Parathyroid adenoma (tissue), 2 donors: Measurements from ENCODE around the gene ATP9B.

Experiments
- H2AFZ ChIP-seq: fragments of 300-600 bp; sonication (generic); one replicate; pipeline ENCODE4 v1.7.0; 2017; ENCODE audit warnings: antibody characterized with exemption, mild to moderate bottlenecking
- H3K27ac ChIP-seq: fragments of 300-600 bp; sonication (generic); one replicate; pipeline ENCODE4 v1.7.0; 2017
- H3K27me3 ChIP-seq: fragments of 300-600 bp; sonication (generic); one replicate; pipeline ENCODE4 v1.7.0; 2017; ENCODE audit warnings: low read length; ENCODE audit not compliant: control insufficient read depth, insufficient read depth
- H3K36me3 ChIP-seq: fragments of 300-600 bp; sonication (generic); one replicate; pipeline ENCODE4 v1.7.0; 2017; ENCODE audit warnings: low read length; ENCODE audit not compliant: control insufficient read depth, insufficient read depth
- H3K4me1 ChIP-seq: fragments of 300-600 bp; sonication (generic); one replicate; pipeline ENCODE4 v1.7.0; 2017; ENCODE audit warnings: control low read depth
- H3K4me2 ChIP-seq: fragments of 300-600 bp; sonication (generic); one replicate; pipeline ENCODE4 v1.7.0; 2017; ENCODE audit warnings: low read length
- H3K4me3 ChIP-seq: fragments of 300-600 bp; sonication (generic); one replicate; pipeline ENCODE4 v1.7.0; 2017; ENCODE audit warnings: low read depth, low read length
- H3K79me2 ChIP-seq: fragments of 300-600 bp; sonication (generic); one replicate; pipeline ENCODE4 v1.7.0; 2017; ENCODE audit warnings: control low read depth
- H3K9ac ChIP-seq: fragments of 300-600 bp; sonication (generic); one replicate; pipeline ENCODE4 v1.7.0; 2017; ENCODE audit warnings: mild to moderate bottlenecking
- H3K9me3 ChIP-seq: fragments of 300-600 bp; sonication (generic); one replicate; pipeline ENCODE4 v1.7.0; 2017; ENCODE audit warnings: low read length; ENCODE audit not compliant: control insufficient read depth
- TF ChIP-seq, protein P1 (sequence below): fragments of 300-600 bp; sonication (generic); IDR thresholded peaks from one replicate; pipeline ENCODE4 v1.7.0; 2017; ENCODE audit warnings: antibody characterized with exemption, mild to moderate bottlenecking
- donor health status: primary hyperparathyroidism.

The ATP9B gene

DNA sequence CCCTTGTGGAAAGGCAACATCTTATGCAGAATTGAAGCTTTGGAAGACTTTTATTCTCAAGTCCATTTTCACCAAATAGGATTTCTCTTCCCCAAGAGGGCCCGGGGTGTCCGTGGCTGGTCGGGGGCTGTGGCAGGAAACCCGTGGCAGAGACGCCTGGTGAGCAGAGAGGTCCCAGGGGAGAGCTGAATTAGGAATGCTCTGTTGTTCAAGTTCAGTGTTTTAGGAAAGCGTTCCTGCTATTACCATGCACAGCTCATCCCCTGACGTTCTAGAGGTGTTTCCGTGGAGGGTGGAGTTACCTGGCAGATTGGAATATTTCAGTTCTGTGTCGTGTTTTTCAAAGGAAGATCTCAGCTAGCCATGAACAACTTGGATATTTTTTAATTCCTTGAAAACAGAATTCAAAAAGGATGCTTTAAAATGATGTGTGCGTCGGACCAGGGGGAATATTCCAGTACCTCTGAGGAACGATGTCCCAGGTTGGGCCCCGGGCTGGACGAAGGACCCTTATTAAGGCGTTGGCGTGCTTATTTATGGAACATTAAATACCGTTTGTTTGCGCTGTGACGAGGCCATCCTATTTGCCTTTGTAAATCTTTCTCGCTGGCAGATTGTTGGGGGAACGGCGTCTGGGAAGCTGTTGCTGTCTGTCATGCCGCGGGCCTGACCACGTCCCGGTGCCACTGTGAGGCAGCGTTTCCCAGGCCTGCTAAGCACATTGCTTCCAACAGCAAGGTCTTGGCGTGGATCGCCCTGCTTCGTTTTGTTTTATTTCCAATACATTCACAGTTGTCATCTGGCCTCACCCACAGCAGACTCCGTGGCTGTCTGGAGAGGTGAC, 334.8 kb downstream of the ATP9B start:
- TF ChIP-seq, protein P1, sequence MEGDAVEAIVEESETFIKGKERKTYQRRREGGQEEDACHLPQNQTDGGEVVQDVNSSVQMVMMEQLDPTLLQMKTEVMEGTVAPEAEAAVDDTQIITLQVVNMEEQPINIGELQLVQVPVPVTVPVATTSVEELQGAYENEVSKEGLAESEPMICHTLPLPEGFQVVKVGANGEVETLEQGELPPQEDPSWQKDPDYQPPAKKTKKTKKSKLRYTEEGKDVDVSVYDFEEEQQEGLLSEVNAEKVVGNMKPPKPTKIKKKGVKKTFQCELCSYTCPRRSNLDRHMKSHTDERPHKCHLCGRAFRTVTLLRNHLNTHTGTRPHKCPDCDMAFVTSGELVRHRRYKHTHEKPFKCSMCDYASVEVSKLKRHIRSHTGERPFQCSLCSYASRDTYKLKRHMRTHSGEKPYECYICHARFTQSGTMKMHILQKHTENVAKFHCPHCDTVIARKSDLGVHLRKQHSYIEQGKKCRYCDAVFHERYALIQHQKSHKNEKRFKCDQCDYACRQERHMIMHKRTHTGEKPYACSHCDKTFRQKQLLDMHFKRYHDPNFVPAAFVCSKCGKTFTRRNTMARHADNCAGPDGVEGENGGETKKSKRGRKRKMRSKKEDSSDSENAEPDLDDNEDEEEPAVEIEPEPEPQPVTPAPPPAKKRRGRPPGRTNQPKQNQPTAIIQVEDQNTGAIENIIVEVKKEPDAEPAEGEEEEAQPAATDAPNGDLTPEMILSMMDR = no peak
- no peak overlapping the region for H2AFZ ChIP-seq
- H3K4me3 ChIP-seq = no peak overlapping the region
- H3K36me3 ChIP-seq = no peaks in the 10 kb centered on the region
- H3K27ac ChIP-seq = no peak overlapping the region
- no peaks in the 10 kb centered on the region for H3K27me3 ChIP-seq
- H3K4me2 ChIP-seq = no peak overlapping the region
- H3K4me1 ChIP-seq = no peaks in the 10 kb centered on the region
- H3K79me2 ChIP-seq = no peaks in the 10 kb centered on the region
- H3K9ac ChIP-seq = no peak overlapping the region
- H3K9me3 ChIP-seq = no peaks in the 10 kb centered on the region

- Histone ChIP-seq H3K27me3 (no peaks in the 10 kb centered on the region), H3K4me2 (no peak overlapping the region), H2AFZ (no peak overlapping the region), H3K9ac (no peak overlapping the region), H3K79me2 (no peaks in the 10 kb centered on the region), H3K4me3 (no peak overlapping the region), H3K9me3 (no peaks in the 10 kb centered on the region), H3K4me1 (no peaks in the 10 kb centered on the region), H3K27ac (no peak overlapping the region), H3K36me3 (no peaks in the 10 kb centered on the region)
- TF ChIP-seq, protein P1 = no peak
These were observed 335.3 kb downstream of the ATP9B start for GRCh38 chr18:79404567-79404910.

DNA sequence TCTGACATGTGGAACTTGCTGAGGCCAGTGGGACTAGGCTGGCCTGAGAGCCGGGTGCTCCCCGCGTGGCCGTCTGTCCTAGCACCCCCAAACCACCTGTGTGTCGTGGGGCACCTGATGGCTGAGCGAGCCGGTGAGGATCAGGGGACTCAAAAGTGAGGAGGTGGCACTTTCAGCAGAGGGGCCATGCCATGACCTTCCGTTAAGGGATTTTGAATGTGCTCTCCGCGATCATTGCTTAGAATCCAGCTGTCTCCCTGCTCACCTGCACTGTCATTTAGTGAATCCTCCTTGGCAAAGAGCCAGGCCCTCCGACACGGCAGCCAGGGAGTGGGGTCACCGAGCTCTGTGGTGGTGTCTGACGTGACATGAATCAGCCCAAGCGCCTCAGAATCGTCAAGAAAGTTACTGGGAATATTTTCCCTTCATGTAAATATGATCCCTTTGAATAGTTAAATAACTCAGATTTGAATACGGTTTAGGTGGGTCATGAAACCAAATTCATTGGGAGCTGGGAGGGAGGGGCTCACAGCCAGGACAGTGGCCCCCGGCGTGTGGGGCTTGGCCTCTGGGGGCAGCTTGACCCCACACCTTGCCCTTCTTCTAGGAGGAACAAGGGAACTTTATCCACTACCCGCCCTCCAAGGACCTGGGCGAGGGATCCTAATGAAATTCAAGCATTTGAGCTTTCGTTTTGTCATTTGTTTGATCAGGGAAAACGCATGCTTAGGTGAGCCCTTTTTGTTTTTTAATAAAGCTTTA, 336.0 kb downstream of the ATP9B start:
- Histone ChIP-seq H3K36me3 (no peaks in the 10 kb centered on the region), H3K79me2 (no peaks in the 10 kb centered on the region), H3K9ac (no peak overlapping the region), H3K27me3 (no peaks in the 10 kb centered on the region), H3K4me2 (no peak overlapping the region), H3K4me3 (no peak overlapping the region), H3K27ac (peak overlapping the region; percentile 57), H2AFZ (no peak overlapping the region), H3K9me3 (no peaks in the 10 kb centered on the region), H3K4me1 (no peaks in the 10 kb centered on the region)
- TF ChIP-seq, protein P1 = no peak

- Histone ChIP-seq H3K9ac (no peak overlapping the region), H3K4me3 (no peak overlapping the region), H3K9me3 (no peaks in the 10 kb centered on the region), H3K36me3 (no peaks in the 10 kb centered on the region), H3K27me3 (no peaks in the 10 kb centered on the region), H3K4me1 (no peaks in the 10 kb centered on the region), H3K27ac (peak overlapping the region; percentile 57), H3K4me2 (no peak overlapping the region), H3K79me2 (no peaks in the 10 kb centered on the region), H2AFZ (no peak overlapping the region)
- TF ChIP-seq, protein P1 = no peak
These were observed 336.8 kb downstream of the ATP9B start for GRCh38 chr18:79405781-79406575.
